D341Med (cell line): ENCODE results near the gene AGBL1.
"Not testable (repeated sequence)": the region's sequence is repeated elsewhere in the genome, so short reads cannot be mapped to it uniquely, and the experiment has no call there.

Experiments used
- DNase-seq: peaks from one replicate; pipeline ENCODE4 v3.0.0; 2012; ENCODE audit warnings: low spot score

The AGBL1 gene

DNA sequence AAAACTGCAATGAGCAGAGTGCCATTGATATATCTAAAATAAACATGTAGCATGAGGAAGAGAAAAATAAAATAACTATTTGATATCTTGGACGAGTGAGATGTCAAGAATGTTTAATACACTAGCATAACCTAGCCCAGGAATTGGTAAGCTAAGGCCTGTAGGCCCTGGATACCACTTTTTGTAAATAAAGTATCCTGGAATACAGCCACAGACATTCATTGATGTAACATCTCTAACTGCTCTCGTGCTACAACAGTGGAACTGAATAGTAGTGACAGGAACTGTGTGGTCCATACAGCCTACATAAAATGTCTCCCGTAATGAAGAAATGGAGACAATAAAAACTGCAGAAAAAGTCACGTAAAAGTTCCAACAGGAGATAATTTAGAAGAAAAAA, 869.0 kb downstream of the AGBL1 start:
- DNase-seq = no peak

- DNase-seq = no peak
These were observed 879.6 kb downstream of the AGBL1 start for GRCh38 chr15:86959254-86959653.

- DNase-seq = no peak
These were observed 882.0 kb downstream of the AGBL1 start for GRCh38 chr15:86961669-86962068.

GRCh38 chr15:86964271-86964670, 884.6 kb downstream of the AGBL1 start:
- no peak for DNase-seq

DNA sequence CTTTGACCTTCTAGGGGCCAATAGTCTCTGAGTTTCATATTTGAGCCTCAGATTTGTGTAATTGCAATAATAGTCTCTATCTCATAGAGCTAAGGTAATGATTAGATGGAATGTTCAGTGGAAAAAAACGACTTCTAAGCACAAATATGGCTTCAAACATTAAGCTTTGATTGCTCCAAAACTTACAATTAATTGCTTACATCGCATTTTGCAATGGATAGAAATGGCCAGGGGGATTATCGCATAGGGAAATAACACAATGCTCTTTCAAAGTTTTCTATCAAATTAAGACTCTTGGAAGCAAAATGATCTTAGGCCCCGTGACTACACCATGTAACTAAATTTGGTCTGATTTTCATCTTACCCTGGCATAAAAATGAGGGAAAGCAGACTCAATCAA, 888.6 kb downstream of the AGBL1 start:
- no peak for DNase-seq

GRCh38 chr15:86969364-86969763, 889.7 kb downstream of the AGBL1 start:
- DNase-seq = no peak

GRCh38 chr15:86973284-86973844, 893.7 kb downstream of the AGBL1 start:
- no peak for DNase-seq

DNA sequence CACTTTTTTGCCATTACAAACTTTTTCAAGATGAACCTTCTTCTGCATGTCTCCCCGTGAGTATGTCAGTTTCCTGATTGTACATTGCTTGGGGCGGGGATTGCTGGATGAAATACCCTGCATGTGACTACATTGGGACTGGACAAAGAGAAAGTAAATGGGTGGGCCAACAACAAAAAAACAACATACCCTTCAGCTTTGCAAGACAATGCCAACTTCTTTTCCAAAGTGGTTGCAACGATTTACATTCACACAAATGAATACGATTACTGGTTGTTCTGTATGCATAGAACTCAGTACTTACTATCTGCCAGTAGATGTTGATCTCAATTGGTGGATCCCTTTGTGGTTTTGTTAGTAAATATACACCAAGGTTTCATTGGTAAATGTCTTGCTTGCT, 908.4 kb downstream of the AGBL1 start:
- no peak for DNase-seq

GRCh38 chr15:87021751-87022150, 942.1 kb downstream of the AGBL1 start:
- no peak for DNase-seq

GRCh38 chr15:87031540-87032230, 952.0 kb downstream of the AGBL1 start:
- DNase-seq = no peak

GRCh38 chr15:87032295-87032694, 952.6 kb downstream of the AGBL1 start:
- no peak for DNase-seq

DNA sequence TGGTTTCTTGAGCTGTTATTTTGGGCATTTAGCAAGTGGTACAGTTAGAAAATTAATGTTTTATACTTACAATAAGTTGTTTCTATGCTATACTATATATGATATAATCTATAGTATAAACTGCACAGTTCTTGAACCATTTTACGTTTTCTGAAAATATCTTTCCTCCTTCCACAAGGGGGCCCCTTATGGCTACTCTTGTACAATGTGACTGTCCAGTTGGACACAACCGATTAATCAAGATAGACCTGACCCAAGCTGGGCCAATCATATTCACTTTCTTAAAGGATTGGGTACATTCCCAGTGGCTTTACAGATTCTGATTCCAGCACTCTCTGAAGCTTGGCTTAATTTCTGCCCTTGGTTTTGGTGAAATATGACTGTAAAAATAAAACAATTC, 953.4 kb downstream of the AGBL1 start:
- DNase-seq = no peak

DNA sequence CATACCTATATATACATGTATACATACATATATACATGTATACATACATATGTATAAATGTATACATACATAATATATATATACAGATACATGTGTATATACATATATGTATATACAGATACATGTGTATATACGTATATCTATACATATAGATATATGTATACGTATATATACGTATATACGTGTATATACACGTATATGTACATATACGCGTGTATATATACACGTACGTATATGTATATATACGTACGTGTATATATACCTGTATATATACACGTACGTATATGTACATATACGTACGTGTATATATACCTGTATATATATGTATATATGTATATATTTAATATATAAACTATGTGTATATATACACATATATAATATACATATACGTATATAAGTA, 955.2 kb downstream of the AGBL1 start:
- DNase-seq = no peak

- no peak for DNase-seq
These were observed 958.7 kb downstream of the AGBL1 start for GRCh38 chr15:87038404-87038803.

GRCh38 chr15:87042619-87043018, 962.9 kb downstream of the AGBL1 start:
- not testable (repeated sequence) for DNase-seq

DNA sequence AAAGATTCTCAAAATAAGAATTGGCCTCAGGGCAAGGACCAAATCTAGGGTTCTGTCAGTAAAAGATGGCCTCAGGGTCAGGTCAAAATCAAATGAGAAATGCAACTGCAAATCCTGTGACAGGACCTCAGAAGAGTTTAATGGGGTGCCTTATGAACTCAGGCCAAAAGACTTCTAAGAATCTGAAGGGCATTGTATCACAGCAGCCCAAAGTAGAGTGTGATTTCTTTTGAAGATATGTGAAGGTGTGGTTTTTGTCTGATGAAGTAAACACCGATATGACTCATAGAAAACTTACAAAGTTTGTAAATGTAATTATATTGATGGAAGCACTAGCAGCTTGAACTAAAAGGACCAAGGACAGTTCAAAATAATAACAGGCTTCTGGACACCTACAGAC, 966.1 kb downstream of the AGBL1 start:
- no peak for DNase-seq

- no peak for DNase-seq
These were observed 967.7 kb downstream of the AGBL1 start for GRCh38 chr15:87047203-87047965.
